ENCODE measurements around the gene CDK9.

DNA sequence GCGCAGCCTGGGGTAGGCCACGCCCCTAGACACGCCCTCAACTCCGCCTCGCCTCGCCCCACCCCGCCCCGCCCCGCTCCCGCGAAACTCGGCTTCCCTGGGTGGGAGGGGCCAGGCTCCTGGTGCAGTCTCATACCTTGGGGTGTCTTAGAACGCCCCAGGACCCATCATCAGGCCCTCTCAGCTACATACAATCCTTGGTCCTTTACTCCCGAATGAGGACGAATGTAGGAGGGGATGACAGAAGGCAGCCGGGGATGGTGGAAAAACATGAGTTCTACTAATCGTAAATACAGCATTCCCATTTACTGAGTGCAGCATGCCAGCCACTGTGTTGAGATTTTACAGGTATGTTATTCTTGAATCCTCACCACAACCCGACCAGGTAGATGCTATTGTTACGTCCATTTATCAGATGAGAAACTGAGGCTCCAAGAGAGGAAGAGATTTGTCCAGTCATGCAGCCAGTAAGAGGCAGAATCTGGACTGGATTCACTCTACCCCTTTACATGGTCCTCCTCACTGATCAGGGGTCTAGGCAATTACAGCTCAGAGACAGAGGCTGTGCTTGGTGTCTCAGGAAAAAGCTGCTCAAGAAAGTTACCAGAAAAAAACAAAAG is 14.2 kb upstream of the CDK9 start:
- TF ChIP-seq POLR2A (IDR thresholded peaks at IDR 0.05): no peak
- TF ChIP-seq, protein P1, sequence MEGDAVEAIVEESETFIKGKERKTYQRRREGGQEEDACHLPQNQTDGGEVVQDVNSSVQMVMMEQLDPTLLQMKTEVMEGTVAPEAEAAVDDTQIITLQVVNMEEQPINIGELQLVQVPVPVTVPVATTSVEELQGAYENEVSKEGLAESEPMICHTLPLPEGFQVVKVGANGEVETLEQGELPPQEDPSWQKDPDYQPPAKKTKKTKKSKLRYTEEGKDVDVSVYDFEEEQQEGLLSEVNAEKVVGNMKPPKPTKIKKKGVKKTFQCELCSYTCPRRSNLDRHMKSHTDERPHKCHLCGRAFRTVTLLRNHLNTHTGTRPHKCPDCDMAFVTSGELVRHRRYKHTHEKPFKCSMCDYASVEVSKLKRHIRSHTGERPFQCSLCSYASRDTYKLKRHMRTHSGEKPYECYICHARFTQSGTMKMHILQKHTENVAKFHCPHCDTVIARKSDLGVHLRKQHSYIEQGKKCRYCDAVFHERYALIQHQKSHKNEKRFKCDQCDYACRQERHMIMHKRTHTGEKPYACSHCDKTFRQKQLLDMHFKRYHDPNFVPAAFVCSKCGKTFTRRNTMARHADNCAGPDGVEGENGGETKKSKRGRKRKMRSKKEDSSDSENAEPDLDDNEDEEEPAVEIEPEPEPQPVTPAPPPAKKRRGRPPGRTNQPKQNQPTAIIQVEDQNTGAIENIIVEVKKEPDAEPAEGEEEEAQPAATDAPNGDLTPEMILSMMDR (IDR thresholded peaks at IDR 0.05): no peak
